ENCODE measurements around the gene YRDC. TPM values are rescaled to one million over a fixed set of nuclear protein-coding genes. Genes with fewer than 3 reads are reported as not detected.

YRDC gene
- total and polyA plus RNA-seq, 2 donors (not counting 3 experiments of a cell fraction or from before 2014, with no cell fraction given): 19.2 to 20.5 TPM

GRCh38 chr1:37821481-37821880 lies 13.5 kb upstream of the YRDC start:
- H3K9me1 ChIP-seq (replicated peaks; ENCODE audit: control insufficient read depth, extremely low read depth, insufficient read depth, low read length): no peaks in the 10 kb centered on the region
- peaks cover 7 to 19% of the 10 kb centered on the region in 2 experiments for H3K36me3 ChIP-seq (ENCODE audit: control insufficient read depth in 2 of 2, extremely low read depth in 1 of 2, insufficient read depth in 2 of 2, low read length in 2 of 2)
- H3K4me2 ChIP-seq (ENCODE audit: insufficient read depth, low read length): no peak overlapping the region
- no peaks in the 10 kb centered on the region for H3K27me3 ChIP-seq (ENCODE audit: control insufficient read depth in 2 of 2, insufficient read depth in 2 of 2, low read length in 2 of 2)
- no peaks in the 10 kb centered on the region for H4K20me1 ChIP-seq (replicated peaks; ENCODE audit: control insufficient read depth, extremely low read depth, insufficient read depth, low read length)
- no peaks in the 10 kb centered on the region for H3K4me1 ChIP-seq (ENCODE audit: control insufficient read depth, extremely low read depth, insufficient read depth, low read length)
- H3K4me3 ChIP-seq (replicated peaks in 1 of 3; ENCODE audit: insufficient read depth in 1 of 3, low read depth in 1 of 3, low read length in 3 of 3): no peak overlapping the region
- H3K79me2 ChIP-seq (ENCODE audit: control insufficient read depth, insufficient read depth, low read length): no peaks in the 10 kb centered on the region
- CTCF ChIA-PET: no interaction called here
- H2AFZ ChIP-seq (ENCODE audit: low read depth, low read length): no peak overlapping the region
- no peak for FAIRE-seq
- DNase-seq (ENCODE audit: low read depth, low spot score): no peak
- intact Hi-C loops (cut with micrococcal nuclease) (no loop called here), dilution Hi-C loops (cut with MboI; ENCODE audit: extremely low pct_ligation_motif_present, low sequenced_read_pairs) (no loop called here)
- H3K9me3 ChIP-seq (replicated peaks; ENCODE audit: control insufficient read depth, insufficient read depth, low read length): no peaks in the 10 kb centered on the region
- H3K9ac ChIP-seq (replicated peaks; ENCODE audit: extremely low read depth, insufficient read depth, low read length): no peak overlapping the region
- no peak for TF ChIP-seq MYC (IDR thresholded peaks at IDR 0.05; ENCODE audit: low read depth, low read length)
- no peak for TF ChIP-seq POLR2AphosphoS5 (IDR thresholded peaks at IDR 0.05; ENCODE audit: insufficient read depth, low read depth, low read length)
- TF ChIP-seq GATA2 (IDR thresholded peaks at IDR 0.05; ENCODE audit: insufficient read depth, insufficient read length, low read depth, low read length): no peak
- no peak for TF ChIP-seq POLR2A (IDR thresholded peaks at IDR 0.05; ENCODE audit: low read depth, low read length)
- TF ChIP-seq JUN (IDR thresholded peaks at IDR 0.05; ENCODE audit: borderline replicate concordance, insufficient read depth, insufficient read length, low read depth): no peak
- no peak for TF ChIP-seq MAX (IDR thresholded peaks at IDR 0.05; ENCODE audit: insufficient read depth, insufficient read length)
- no peak for TF ChIP-seq FOS (IDR thresholded peaks at IDR 0.05; ENCODE audit: borderline replicate concordance, insufficient read depth, low read length)
- H3K27ac ChIP-seq (ENCODE audit: insufficient read depth, low read depth, low read length): no peak overlapping the region
- no TSS peak for BruUV-seq (replicated peaks)
- POLR2A ChIA-PET: no interaction called here

- CTCF ChIA-PET: interaction anchor here (0.9 to 4.1 kb wide), 3 partner anchors 8 to 42 kb away, joined by 3 to 16 read pairs (median 4); partner anchors contain the start of gene MTF1
- H3K9me1 ChIP-seq (replicated peaks; ENCODE audit: control insufficient read depth, extremely low read depth, insufficient read depth, low read length): no peaks in the 10 kb centered on the region
- no TSS peak for BruUV-seq (replicated peaks)
- no peak overlapping the region for H2AFZ ChIP-seq (ENCODE audit: low read depth, low read length)
- FAIRE-seq (no peak), DNase-seq (ENCODE audit: low read depth, low spot score) (no peak)
- H3K27me3 ChIP-seq (ENCODE audit: control insufficient read depth in 2 of 2, insufficient read depth in 2 of 2, low read length in 2 of 2): no peaks in the 10 kb centered on the region
- H3K4me2 ChIP-seq (ENCODE audit: insufficient read depth, low read length): no peak overlapping the region
- no peaks in the 10 kb centered on the region for H3K79me2 ChIP-seq (ENCODE audit: control insufficient read depth, insufficient read depth, low read length)
- dilution Hi-C loops (cut with MboI; ENCODE audit: extremely low pct_ligation_motif_present, low sequenced_read_pairs) (no loop called here), intact Hi-C loops (cut with micrococcal nuclease) (no loop called here)
- TF ChIP-seq JUN (IDR thresholded peaks at IDR 0.05; ENCODE audit: borderline replicate concordance, insufficient read depth, insufficient read length, low read depth) (no peak), GATA2 (IDR thresholded peaks at IDR 0.05; ENCODE audit: insufficient read depth, insufficient read length, low read depth, low read length) (no peak), POLR2A (IDR thresholded peaks at IDR 0.05; ENCODE audit: low read depth, low read length) (no peak), FOS (IDR thresholded peaks at IDR 0.05; ENCODE audit: borderline replicate concordance, insufficient read depth, low read length) (no peak), MYC (IDR thresholded peaks at IDR 0.05; ENCODE audit: low read depth, low read length) (no peak), MAX (IDR thresholded peaks at IDR 0.05; ENCODE audit: insufficient read depth, insufficient read length) (no peak), POLR2AphosphoS5 (IDR thresholded peaks at IDR 0.05; ENCODE audit: insufficient read depth, low read depth, low read length) (no peak), EZH2 (IDR thresholded peaks at IDR 0.05; ENCODE audit: borderline replicate concordance, low read depth, low read length, severe bottlenecking) (no peak)
- TF ChIP-seq, protein P1, sequence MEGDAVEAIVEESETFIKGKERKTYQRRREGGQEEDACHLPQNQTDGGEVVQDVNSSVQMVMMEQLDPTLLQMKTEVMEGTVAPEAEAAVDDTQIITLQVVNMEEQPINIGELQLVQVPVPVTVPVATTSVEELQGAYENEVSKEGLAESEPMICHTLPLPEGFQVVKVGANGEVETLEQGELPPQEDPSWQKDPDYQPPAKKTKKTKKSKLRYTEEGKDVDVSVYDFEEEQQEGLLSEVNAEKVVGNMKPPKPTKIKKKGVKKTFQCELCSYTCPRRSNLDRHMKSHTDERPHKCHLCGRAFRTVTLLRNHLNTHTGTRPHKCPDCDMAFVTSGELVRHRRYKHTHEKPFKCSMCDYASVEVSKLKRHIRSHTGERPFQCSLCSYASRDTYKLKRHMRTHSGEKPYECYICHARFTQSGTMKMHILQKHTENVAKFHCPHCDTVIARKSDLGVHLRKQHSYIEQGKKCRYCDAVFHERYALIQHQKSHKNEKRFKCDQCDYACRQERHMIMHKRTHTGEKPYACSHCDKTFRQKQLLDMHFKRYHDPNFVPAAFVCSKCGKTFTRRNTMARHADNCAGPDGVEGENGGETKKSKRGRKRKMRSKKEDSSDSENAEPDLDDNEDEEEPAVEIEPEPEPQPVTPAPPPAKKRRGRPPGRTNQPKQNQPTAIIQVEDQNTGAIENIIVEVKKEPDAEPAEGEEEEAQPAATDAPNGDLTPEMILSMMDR (IDR thresholded peaks at IDR 0.05; ENCODE audit: extremely low read depth in 1 of 2, insufficient read depth in 1 of 2, low read depth in 1 of 2, low read length in 2 of 2): no peak
- H3K4me3 ChIP-seq (replicated peaks in 1 of 3; ENCODE audit: insufficient read depth in 1 of 3, low read depth in 1 of 3, low read length in 3 of 3): no peak overlapping the region
- POLR2A ChIA-PET: no interaction called here
- no peaks in the 10 kb centered on the region for H3K4me1 ChIP-seq (ENCODE audit: control insufficient read depth, extremely low read depth, insufficient read depth, low read length)
- H3K27ac ChIP-seq (ENCODE audit: insufficient read depth, low read depth, low read length): no peak overlapping the region
- no peak overlapping the region for H3K9ac ChIP-seq (replicated peaks; ENCODE audit: extremely low read depth, insufficient read depth, low read length)
- peaks cover 5 to 29% of the 10 kb centered on the region in 2 experiments for H3K36me3 ChIP-seq (ENCODE audit: control insufficient read depth in 2 of 2, extremely low read depth in 1 of 2, insufficient read depth in 2 of 2, low read length in 2 of 2)
- no peaks in the 10 kb centered on the region for H3K9me3 ChIP-seq (replicated peaks; ENCODE audit: control insufficient read depth, insufficient read depth, low read length)
- H4K20me1 ChIP-seq (replicated peaks; ENCODE audit: control insufficient read depth, extremely low read depth, insufficient read depth, low read length): no peaks in the 10 kb centered on the region
These were observed 9.5 kb upstream of the YRDC start for GRCh38 chr1:37817481-37817880.

Data from endothelial cell of umbilical vein (primary cell).